GM23248 (cell line): ENCODE results near the gene EZH2. TPM values are rescaled to one million over a fixed set of nuclear protein-coding genes. Genes with fewer than 3 reads are reported as not detected.

ENCODE experiments used
- DNase-seq: peaks from one replicate; pipeline ENCODE4 v3.0.0-alpha.2; 2015
- H2AFZ ChIP-seq: fragments of 200-600 bp; sonication (generic); 2 replicates; pipeline ENCODE4 v1.6.1; 2016; ENCODE audit warnings: antibody characterized with exemption
- H3F3A ChIP-seq: fragments of 200-600 bp; sonication (generic); 2 replicates; pipeline ENCODE4 v1.6.1; 2016; ENCODE audit warnings: mild to moderate bottlenecking, antibody characterized with exemption, mixed run types; ENCODE audit not compliant: insufficient read depth
- H3K27ac ChIP-seq: fragments of 200-600 bp; sonication (generic); 2 replicates; pipeline ENCODE4 v1.5.1; 2016; ENCODE audit warnings: mild to moderate bottlenecking
- H3K27me3 ChIP-seq: fragments of 200-600 bp; sonication (generic); replicated peaks from 2 replicates; pipeline ENCODE4 v1.6.1; 2016; ENCODE audit warnings: mild to moderate bottlenecking; ENCODE audit not compliant: insufficient read depth
- H3K36me3 ChIP-seq: fragments of 200-600 bp; sonication (generic); 2 replicates; pipeline ENCODE4 v1.6.1; 2016; ENCODE audit warnings: low read depth, mild to moderate bottlenecking
- H3K4me1 ChIP-seq: fragments of 200-600 bp; sonication (generic); 2 replicates; pipeline ENCODE4 v1.6.1; 2016; ENCODE audit warnings: mild to moderate bottlenecking; ENCODE audit not compliant: insufficient read depth
- H3K4me2 ChIP-seq: fragments of 200-600 bp; sonication (generic); one replicate; pipeline ENCODE4 v1.6.1; 2016; ENCODE audit warnings: mild to moderate bottlenecking; ENCODE audit not compliant: unreplicated experiment
- H3K4me3 ChIP-seq: fragments of 200-600 bp; sonication (generic); 2 replicates; pipeline ENCODE4 v1.5.1; 2016; ENCODE audit warnings: mild to moderate bottlenecking
- H3K79me2 ChIP-seq: fragments of 200-600 bp; sonication (generic); 2 replicates; pipeline ENCODE4 v1.6.1; 2016; ENCODE audit warnings: mild to moderate bottlenecking; ENCODE audit not compliant: insufficient read depth
- H3K9ac ChIP-seq: fragments of 200-600 bp; sonication (generic); 2 replicates; pipeline ENCODE4 v1.6.1; 2016; ENCODE audit warnings: mild to moderate bottlenecking
- H3K9me2 ChIP-seq: fragments of 200-600 bp; sonication (generic); 2 replicates; pipeline ENCODE4 v1.6.1; 2016; ENCODE audit warnings: mixed run types, mild to moderate bottlenecking, moderate library complexity; ENCODE audit not compliant: insufficient read depth
- H3K9me3 ChIP-seq: fragments of 200-600 bp; sonication (generic); one replicate; pipeline ENCODE4 v1.6.1; 2017; ENCODE audit warnings: low read depth
- H4K20me1 ChIP-seq: fragments of 200-600 bp; sonication (generic); 2 replicates; pipeline ENCODE4 v1.6.0; 2016; ENCODE audit not compliant: insufficient read depth
- EZH2 ChIP-seq: fragments of 200-600 bp; sonication (generic); IDR thresholded peaks from 2 replicates; pipeline ENCODE4 v1.6.1; 2018; ENCODE audit warnings: antibody characterized with exemption, mild to moderate bottlenecking; ENCODE audit not compliant: insufficient read depth, poor library complexity, severe bottlenecking
- EZH2phosphoT487 ChIP-seq: fragments of 200-600 bp; sonication (generic); IDR thresholded peaks from 2 replicates; pipeline ENCODE4 v1.6.1; 2018; ENCODE audit warnings: antibody characterized with exemption, moderate library complexity, mild to moderate bottlenecking, low read depth; ENCODE audit not compliant: insufficient read depth
- WGBS, 2 experiments: methylation state at CpG; one replicate each; pipeline ENCODE4 v1.1.6; 2015 to 2017; ENCODE audit warnings: low lambda C conversion rate in 2 of 2, low coverage in 1 of 2; ENCODE audit errors: missing lambda C conversion rate in 2 of 2; 5-methylcytosine and 5-hydroxymethylcytosine counted together
- in situ Hi-C: fragments of 300-500 bp; cut with MboI; formaldehyde crosslinking; loops from 2 replicates; pipeline ENCODE4 v1.15.0; 2020
- polyA plus RNA-seq: library from polyadenylated mRNA; unstranded; fragments of >200 nt; fragmentation: Nextera tagmentation; extraction: Ambion mirVana; gene quantifications from 2 replicates; pipeline ENCODE4 v1.2.1, GENCODE V29; 2016
- total RNA-seq: library from RNA; depleted of rRNA; stranded (reverse); fragments of >200 nt; shearing (Covaris generic); gene quantifications from 2 replicates; pipeline ENCODE4 v1.2.3, GENCODE V29; 2014

The EZH2 gene
- total and polyA plus RNA-seq, 2 experiments from 2014 or later: 7.6 to 9.6 TPM

GRCh38 chr7:148883266-148884048 is 634 bp downstream of the EZH2 start:
- H3K4me1 ChIP-seq: no peaks in the 10 kb centered on the region
- H3K36me3 ChIP-seq: no peaks in the 10 kb centered on the region
- TF ChIP-seq EZH2phosphoT487 (no peak), EZH2 (no peak)
- no peaks in the 10 kb centered on the region for H3K9me2 ChIP-seq
- peak overlapping the region; percentile 94 for H3K4me3 ChIP-seq
- peak overlapping the region; percentile 84 for H3K9ac ChIP-seq
- H3K4me2 ChIP-seq: peak overlapping the region; percentile 96
- WGBS, 2 experiments: 1 to 2% methylated on average over 41 to 48 of the region's 88 CpGs
- H3F3A ChIP-seq: peaks cover 12% of the 10 kb centered on the region; the same call in 1 of the 2 replicates
- no peaks in the 10 kb centered on the region for H4K20me1 ChIP-seq
- no peaks in the 10 kb centered on the region for H3K27me3 ChIP-seq
- peak overlapping the region; percentile 62 for H3K27ac ChIP-seq
- peak; percentile 53 for DNase-seq
- H3K79me2 ChIP-seq: peaks cover 57% of the 10 kb centered on the region
- peak overlapping the region; percentile 93 for H2AFZ ChIP-seq
- H3K9me3 ChIP-seq: no peaks in the 10 kb centered on the region
- in situ Hi-C loops: no loop called here

- H3K4me2 ChIP-seq: peak overlapping the region; percentile 96
- peaks cover 12% of the 10 kb centered on the region; the same call in 1 of the 2 replicates for H3F3A ChIP-seq
- H3K36me3 ChIP-seq: no peaks in the 10 kb centered on the region
- no peaks in the 10 kb centered on the region for H3K27me3 ChIP-seq
- no peaks in the 10 kb centered on the region for H4K20me1 ChIP-seq
- H3K9me2 ChIP-seq: no peaks in the 10 kb centered on the region
- 2 to 3% methylated on average over 12 of the region's 12 CpGs for WGBS, 2 experiments
- H3K9me3 ChIP-seq: no peaks in the 10 kb centered on the region
- TF ChIP-seq EZH2: no peak
- TF ChIP-seq EZH2phosphoT487: no peak
- peak; percentile 55 for DNase-seq
- H3K9ac ChIP-seq: peak overlapping the region; percentile 84
- in situ Hi-C loops: no loop called here
- H3K4me3 ChIP-seq: peak overlapping the region; percentile 94
- peak overlapping the region; percentile 42 for H3K27ac ChIP-seq
- peaks cover 63% of the 10 kb centered on the region for H3K79me2 ChIP-seq
- peak overlapping the region; percentile 93 for H2AFZ ChIP-seq
- H3K4me1 ChIP-seq: no peaks in the 10 kb centered on the region
Observed at GRCh38 chr7:148882841-148883265, 1.2 kb downstream of the EZH2 start.

GRCh38 chr7:148882192-148882591 is 1.9 kb downstream of the EZH2 start:
- in situ Hi-C loops: no loop called here
- Histone ChIP-seq H3K36me3 (no peaks in the 10 kb centered on the region), H3K4me3 (peak overlapping the region; percentile 94), H3K9ac (peak overlapping the region; percentile 84; the same call in 1 of the 2 replicates), H3K4me1 (no peaks in the 10 kb centered on the region), H3K27me3 (no peaks in the 10 kb centered on the region), H2AFZ (peak overlapping the region; percentile 93), H4K20me1 (no peaks in the 10 kb centered on the region), H3K79me2 (peaks cover 70% of the 10 kb centered on the region), H3K9me2 (no peaks in the 10 kb centered on the region), H3F3A (peaks cover 12% of the 10 kb centered on the region; the same call in 1 of the 2 replicates), H3K27ac (no peak overlapping the region), H3K9me3 (no peaks in the 10 kb centered on the region), H3K4me2 (peak overlapping the region; percentile 96)
- 43 to 48% methylated on average over 5 of the region's 5 CpGs for WGBS, 2 experiments
- DNase-seq: no peak
- TF ChIP-seq EZH2: no peak
- TF ChIP-seq EZH2phosphoT487: no peak

GRCh38 chr7:148878317-148878716 is 5.8 kb downstream of the EZH2 start:
- no peaks in the 10 kb centered on the region for H3K9me2 ChIP-seq
- H3K9ac ChIP-seq: no peak overlapping the region
- in situ Hi-C loops: no loop called here
- H2AFZ ChIP-seq: no peak overlapping the region
- H3K4me2 ChIP-seq: no peak overlapping the region
- no peaks in the 10 kb centered on the region for H3K9me3 ChIP-seq
- H3K27ac ChIP-seq: no peak overlapping the region
- TF ChIP-seq EZH2 (no peak), EZH2phosphoT487 (no peak)
- no peaks in the 10 kb centered on the region for H3K36me3 ChIP-seq
- H3F3A ChIP-seq: peaks cover 7% of the 10 kb centered on the region; the same call in 1 of the 2 replicates
- no peaks in the 10 kb centered on the region for H4K20me1 ChIP-seq
- peaks cover 99% of the 10 kb centered on the region for H3K79me2 ChIP-seq
- 56 to 67% methylated on average over 2 of the region's 2 CpGs for WGBS, 2 experiments
- no peak overlapping the region for H3K4me3 ChIP-seq
- no peak for DNase-seq
- no peaks in the 10 kb centered on the region for H3K4me1 ChIP-seq
- no peaks in the 10 kb centered on the region for H3K27me3 ChIP-seq
